Measurements from ENCODE around the gene GPLD1.

GPLD1 gene

GRCh38 chr6:24430086-24430485 is 59.3 kb downstream of the GPLD1 start:
- TF ChIP-seq CTCF (IDR thresholded peaks at IDR 0.05; ENCODE audit: low read length) (no peak), EZH2phosphoT487 (IDR thresholded peaks at IDR 0.05; ENCODE audit: low read length) (no peak), EZH2 (optimal IDR thresholded peaks at IDR 0.05; ENCODE audit: low read depth, low read length) (no peak)
- Histone ChIP-seq H3K4me3 (ENCODE audit: low read length) (no peak overlapping the region), H2AFZ (ENCODE audit: low read length) (no peak overlapping the region), H3K36me3 (replicated peaks; ENCODE audit: insufficient read depth, low read length) (0 out of 2 replicates have a peak, but pooled peaks cover 2% of the 10 kb centered on the region), H3K9me2 (replicated peaks; ENCODE audit: insufficient read depth, low read length) (no peaks in the 10 kb centered on the region), H3K9ac (ENCODE audit: low read length) (no peak overlapping the region), H3K27ac (ENCODE audit: low read length) (no peak overlapping the region), H3K4me2 (ENCODE audit: low read depth, low read length) (no peak overlapping the region), H3K27me3 (replicated peaks; ENCODE audit: insufficient read depth, low read length) (no peaks in the 10 kb centered on the region), H4K20me1 (ENCODE audit: insufficient read depth, low read length) (no peaks in the 10 kb centered on the region), H3K4me1 (ENCODE audit: low read length) (no peaks in the 10 kb centered on the region), H3F3A (ENCODE audit: insufficient read depth, low read length) (peaks cover 4% of the 10 kb centered on the region; the same call in 1 of the 2 replicates), H3K9me3 (replicated peaks; ENCODE audit: insufficient read depth, low read length) (no peaks in the 10 kb centered on the region), H3K79me2 (ENCODE audit: low read length) (no peaks in the 10 kb centered on the region)
- no peak for DNase-seq

GRCh38 chr6:24429146-24429545 is 60.2 kb downstream of the GPLD1 start:
- Histone ChIP-seq H3F3A (ENCODE audit: insufficient read depth, low read length) (peaks cover 4% of the 10 kb centered on the region; the same call in 1 of the 2 replicates), H3K4me2 (ENCODE audit: low read depth, low read length) (no peak overlapping the region), H3K4me3 (ENCODE audit: low read length) (no peak overlapping the region), H3K9me2 (replicated peaks; ENCODE audit: insufficient read depth, low read length) (no peaks in the 10 kb centered on the region), H3K4me1 (ENCODE audit: low read length) (no peaks in the 10 kb centered on the region), H3K9me3 (replicated peaks; ENCODE audit: insufficient read depth, low read length) (no peaks in the 10 kb centered on the region), H3K27ac (ENCODE audit: low read length) (no peak overlapping the region), H3K27me3 (replicated peaks; ENCODE audit: insufficient read depth, low read length) (no peaks in the 10 kb centered on the region), H3K36me3 (replicated peaks; ENCODE audit: insufficient read depth, low read length) (peaks cover 2% of the 10 kb centered on the region; the same call in 1 of the 2 replicates), H2AFZ (ENCODE audit: low read length) (no peak overlapping the region), H3K79me2 (ENCODE audit: low read length) (no peaks in the 10 kb centered on the region), H4K20me1 (ENCODE audit: insufficient read depth, low read length) (no peaks in the 10 kb centered on the region), H3K9ac (ENCODE audit: low read length) (no peak overlapping the region)
- no peak for DNase-seq
- TF ChIP-seq EZH2 (optimal IDR thresholded peaks at IDR 0.05; ENCODE audit: low read depth, low read length) (no peak), CTCF (IDR thresholded peaks at IDR 0.05; ENCODE audit: low read length) (no peak), EZH2phosphoT487 (IDR thresholded peaks at IDR 0.05; ENCODE audit: low read length) (no peak)

GRCh38 chr6:24428615-24429014 is 60.8 kb downstream of the GPLD1 start:
- Histone ChIP-seq H3K9me2 (replicated peaks; ENCODE audit: insufficient read depth, low read length) (no peaks in the 10 kb centered on the region), H3K4me1 (ENCODE audit: low read length) (no peaks in the 10 kb centered on the region), H4K20me1 (ENCODE audit: insufficient read depth, low read length) (no peaks in the 10 kb centered on the region), H3F3A (ENCODE audit: insufficient read depth, low read length) (peaks cover 4% of the 10 kb centered on the region; the same call in 1 of the 2 replicates), H3K4me2 (ENCODE audit: low read depth, low read length) (no peak overlapping the region), H2AFZ (ENCODE audit: low read length) (no peak overlapping the region), H3K9me3 (replicated peaks; ENCODE audit: insufficient read depth, low read length) (no peaks in the 10 kb centered on the region), H3K27me3 (replicated peaks; ENCODE audit: insufficient read depth, low read length) (no peaks in the 10 kb centered on the region), H3K36me3 (replicated peaks; ENCODE audit: insufficient read depth, low read length) (peaks cover 2% of the 10 kb centered on the region; the same call in 1 of the 2 replicates), H3K27ac (ENCODE audit: low read length) (no peak overlapping the region), H3K9ac (ENCODE audit: low read length) (no peak overlapping the region), H3K4me3 (ENCODE audit: low read length) (no peak overlapping the region), H3K79me2 (ENCODE audit: low read length) (no peaks in the 10 kb centered on the region)
- no peak for TF ChIP-seq EZH2 (optimal IDR thresholded peaks at IDR 0.05; ENCODE audit: low read depth, low read length)
- no peak for TF ChIP-seq EZH2phosphoT487 (IDR thresholded peaks at IDR 0.05; ENCODE audit: low read length)
- no peak for TF ChIP-seq CTCF (IDR thresholded peaks at IDR 0.05; ENCODE audit: low read length)
- no peak for DNase-seq

Measured in MM.1S (cell line).